Keratinocyte (primary cell): ENCODE results near the gene C2CD2L. TPM values are rescaled to one million over a fixed set of nuclear protein-coding genes. Genes with fewer than 3 reads are reported as not detected.

ENCODE experiments used
- DNase-seq: peaks from one replicate; pipeline ENCODE4 v3.0.0-alpha.2; 2011; ENCODE audit warnings: low read depth, missing footprints, low spot score
- FAIRE-seq: peaks from 2 replicates; lab custom pipeline; 2011; peaks lifted over from hg19 to GRCh38; lab: Jason Lieb, UNC
- H2AFZ ChIP-seq: 2 replicates; pipeline ENCODE4 v1.6.0; 2012; ENCODE audit warnings: low read length, control low read depth, inconsistent platforms; ENCODE audit not compliant: control insufficient read depth
- H3K27ac ChIP-seq: 2 replicates; pipeline ENCODE4 v1.5.1; 2011; ENCODE audit warnings: low read length; ENCODE audit not compliant: control insufficient read depth, insufficient read depth
- H3K27me3 ChIP-seq: 3 replicates; pipeline ENCODE4 v1.6.0; 2011; ENCODE audit warnings: low read length; ENCODE audit not compliant: control insufficient read depth, insufficient read depth; ENCODE audit errors: extremely low read depth
- H3K36me3 ChIP-seq, 2 experiments: 2 replicates in 1 of 2; 3 replicates in 1 of 2; pipeline ENCODE4 v1.5.1; 2011; ENCODE audit warnings: low read length in 2 of 2, mild to moderate bottlenecking in 1 of 2; ENCODE audit not compliant: control insufficient read depth in 2 of 2, insufficient read depth in 2 of 2; ENCODE audit errors: extremely low read depth in 1 of 2
- H3K4me1 ChIP-seq: 3 replicates; pipeline ENCODE4 v1.5.1; 2011; ENCODE audit warnings: low read length; ENCODE audit not compliant: control insufficient read depth, insufficient read depth; ENCODE audit errors: extremely low read depth
- H3K4me2 ChIP-seq: 3 replicates; pipeline ENCODE4 v1.6.0; 2011; ENCODE audit warnings: low read depth, low read length; ENCODE audit not compliant: control insufficient read depth, insufficient read depth; ENCODE audit errors: extremely low read depth
- H3K4me3 ChIP-seq, 3 experiments: fragments of 200-600 bp in 1 of 3; sonication (generic) in 1 of 3; 2 replicates in 2 of 3; 3 replicates in 1 of 3; pipeline ENCODE4 v1.5.1; 2011 to 2016; ENCODE audit warnings: low read length in 3 of 3, mild to moderate bottlenecking in 3 of 3, control low read depth in 2 of 3, inconsistent platforms in 1 of 3, low read depth in 1 of 3, mixed read lengths in 1 of 3, mixed run types in 1 of 3, moderate library complexity in 1 of 3; ENCODE audit not compliant: control insufficient read depth in 2 of 3, insufficient read depth in 2 of 3; ENCODE audit errors: extremely low read depth in 1 of 3
- H3K79me2 ChIP-seq: 2 replicates; pipeline ENCODE4 v1.6.0; 2012; ENCODE audit warnings: low read length; ENCODE audit not compliant: control insufficient read depth, insufficient read depth
- H3K9ac ChIP-seq: 3 replicates; pipeline ENCODE4 v1.6.0; 2011; ENCODE audit warnings: low read length; ENCODE audit not compliant: control insufficient read depth, insufficient read depth; ENCODE audit errors: extremely low read depth
- H3K9me1 ChIP-seq: 3 replicates; pipeline ENCODE4 v1.6.0; 2011; ENCODE audit warnings: low read length; ENCODE audit not compliant: control insufficient read depth, insufficient read depth; ENCODE audit errors: extremely low read depth
- H3K9me3 ChIP-seq: 2 replicates; pipeline ENCODE4 v1.5.1; 2012; ENCODE audit warnings: low read depth, low read length; ENCODE audit not compliant: control insufficient read depth
- H4K20me1 ChIP-seq: 3 replicates; pipeline ENCODE4 v1.6.0; 2011; ENCODE audit warnings: low read length; ENCODE audit not compliant: control insufficient read depth, insufficient read depth; ENCODE audit errors: extremely low read depth
- CTCF ChIP-seq, 3 experiments: IDR thresholded peaks in 1 of 3; conservative IDR thresholded peaks in 1 of 3; optimal IDR thresholded peaks in 1 of 3; 2 replicates in 2 of 3; 3 replicates in 1 of 3; pipeline versions ENCODE3 to v1.5.1; 2011; ENCODE audit warnings: low read length in 3 of 3, mild to moderate bottlenecking in 3 of 3, moderate library complexity in 2 of 3, control low read depth in 1 of 3, inconsistent platforms in 1 of 3; ENCODE audit not compliant: insufficient read depth in 2 of 3; ENCODE audit errors: extremely low read depth in 1 of 3
- EZH2 ChIP-seq: IDR thresholded peaks from one replicate; pipeline ENCODE4 v1.6.1; 2012; ENCODE audit warnings: inconsistent platforms, mild to moderate bottlenecking, low read length, moderate library complexity
- dilution Hi-C: fragments of 300-500 bp; cut with MboI; formaldehyde crosslinking; loops from one replicate; pipeline ENCODE4 v1.7.0; 2020; ENCODE audit warnings: low sequenced_read_pairs; ENCODE audit not compliant: extremely low pct_ligation_motif_present
- polyA plus RNA-seq, 5 experiments: library from polyadenylated mRNA; depleted of rRNA in 3 of 5; stranded (reverse) in 3 of 5; stranded (forward) in 1 of 5; unstranded in 1 of 5; fragments of >200 nt; gene quantifications; 1 replicate in 1 of 5; 2 replicates in 3 of 5; 3 replicates in 1 of 5; pipeline versions ENCODE4 v1.2.1 to v1.2.3, GENCODE V29; 2011 to 2012; ENCODE audit warnings: missing spikeins in 2 of 5, low read depth in 1 of 5, low replicate concordance in 1 of 5

Gene C2CD2L
- polyA plus RNA-seq, 1 donor (not counting 4 experiments of a cell fraction or from before 2014, with no cell fraction given): 2.9 TPM

GRCh38 chr11:119092880-119093842 is 14.0 kb upstream of the C2CD2L start:
- DNase-seq (no peak), FAIRE-seq (no peak)
- Histone ChIP-seq H3K4me1 (peaks cover 17% of the 10 kb centered on the region), H3K4me2 (peak overlapping the region; percentile 96), H4K20me1 (no peaks in the 10 kb centered on the region), H3K36me3 (peaks cover 35 to 42% of the 10 kb centered on the region in 2 experiments), H3K79me2 (peaks cover 34% of the 10 kb centered on the region), H2AFZ (no peak overlapping the region), H3K27ac (peak overlapping the region; percentile 56), H3K27me3 (no peaks in the 10 kb centered on the region), H3K9ac (peak overlapping the region; percentile 81), H3K4me3 (peak overlapping the region; percentile 71 to 93 (median 78)), H3K9me1 (no peaks in the 10 kb centered on the region), H3K9me3 (no peaks in the 10 kb centered on the region)
- dilution Hi-C loops: no loop called here
- TF ChIP-seq CTCF (optimal IDR thresholded peaks at IDR 0.05 in 1 of 3, IDR thresholded peaks at IDR 0.05 in 1 of 3, conservative IDR thresholded peaks at IDR 0.05 in 1 of 3; ENCODE audit: extremely low read depth in 1 of 3, insufficient read depth in 2 of 3, low read length in 3 of 3) (no peak), EZH2 (no peak)

GRCh38 chr11:119093942-119094815 is 13.0 kb upstream of the C2CD2L start:
- Histone ChIP-seq H3K4me1 (peaks cover 17% of the 10 kb centered on the region), H2AFZ (no peak overlapping the region), H3K4me2 (peak overlapping the region; percentile 96), H4K20me1 (no peaks in the 10 kb centered on the region), H3K79me2 (peaks cover 34% of the 10 kb centered on the region), H3K9me3 (no peaks in the 10 kb centered on the region), H3K27ac (peak overlapping the region; percentile 73), H3K4me3 (peak overlapping the region; percentile 71 to 93 (median 78)), H3K9me1 (no peaks in the 10 kb centered on the region), H3K9ac (peak overlapping the region; percentile 81), H3K36me3 (peaks cover 33 to 47% of the 10 kb centered on the region in 2 experiments), H3K27me3 (no peaks in the 10 kb centered on the region)
- FAIRE-seq: no peak
- no peak for DNase-seq
- TF ChIP-seq CTCF (optimal IDR thresholded peaks at IDR 0.05 in 1 of 3, IDR thresholded peaks at IDR 0.05 in 1 of 3, conservative IDR thresholded peaks at IDR 0.05 in 1 of 3; ENCODE audit: extremely low read depth in 1 of 3, insufficient read depth in 2 of 3, low read length in 3 of 3) (no peak), EZH2 (no peak)
- dilution Hi-C loops: no loop called here
